Right lung (tissue), 5 donors: ENCODE results near the gene PEX14. TPM values are rescaled to one million over a fixed set of nuclear protein-coding genes. Genes with fewer than 3 reads are reported as not detected.
A peak's percentile ranks its signal among the peaks of the same experiment; 100 is the strongest.

Source experiments
- DNase-seq, 2 donors: peaks; one replicate each; pipeline ENCODE4 v3.0.0-alpha.2; 2013
- polyA plus RNA-seq, 5 donors: library from polyadenylated mRNA; unstranded; fragments of 120-200 nt; gene quantifications; one replicate each; pipeline versions ENCODE4 v1.2.1 to v1.2.3, GENCODE V29; 2013; ENCODE audit warnings: inconsistent platforms in 1 of 5, low replicate concordance in 1 of 5; ENCODE audit not compliant: insufficient read length in 5 of 5, insufficient read depth in 1 of 5

PEX14 gene
- polyA plus RNA-seq, 5 donors, result 15.0 to 23.4 (median 19.9) TPM

- no peak for DNase-seq
Observed at GRCh38 chr1:10515976-10516750, 41.4 kb downstream of the PEX14 start.

- DNase-seq, result no peak
Observed at GRCh38 chr1:10516925-10517676, 42.4 kb downstream of the PEX14 start.

- DNase-seq, result no peak
Observed at GRCh38 chr1:10517677-10517982, 42.9 kb downstream of the PEX14 start.

GRCh38 chr1:10519016-10519417 lies 44.3 kb downstream of the PEX14 start:
- DNase-seq, result no peak

- DNase-seq, result no peak
Observed at GRCh38 chr1:10520497-10520896, 45.7 kb downstream of the PEX14 start.

- DNase-seq, result no peak
Observed at GRCh38 chr1:10520952-10521351, 46.2 kb downstream of the PEX14 start.

- no peak for DNase-seq
Observed at GRCh38 chr1:10521537-10522157, 46.9 kb downstream of the PEX14 start.

GRCh38 chr1:10522322-10522860 lies 47.6 kb downstream of the PEX14 start:
- no peak for DNase-seq

GRCh38 chr1:10525208-10525607 lies 50.5 kb downstream of the PEX14 start:
- no peak for DNase-seq

GRCh38 chr1:10528066-10529014 lies 53.6 kb downstream of the PEX14 start:
- DNase-seq, result no peak

- DNase-seq, result no peak
Observed at GRCh38 chr1:10529091-10529490, 54.3 kb downstream of the PEX14 start.

GRCh38 chr1:10529765-10530164 lies 55.0 kb downstream of the PEX14 start:
- no peak for DNase-seq

GRCh38 chr1:10530281-10530740 lies 55.6 kb downstream of the PEX14 start:
- peak; percentile 61 to 73 for DNase-seq

GRCh38 chr1:10530756-10531495 lies 56.2 kb downstream of the PEX14 start:
- DNase-seq, result no peak

- no peak for DNase-seq
Observed at GRCh38 chr1:10532362-10532761, 57.6 kb downstream of the PEX14 start.

GRCh38 chr1:10534519-10534918 lies 59.8 kb downstream of the PEX14 start:
- DNase-seq, result no peak

- DNase-seq, result no peak
Observed at GRCh38 chr1:10536133-10536770, 61.5 kb downstream of the PEX14 start.

- no peak for DNase-seq
Observed at GRCh38 chr1:10537082-10537766, 62.5 kb downstream of the PEX14 start.

GRCh38 chr1:10538646-10539355 lies 64.1 kb downstream of the PEX14 start:
- no peak for DNase-seq
